Ovary (tissue), 9 donors: ENCODE measurements around the gene HHAT. TPM values are rescaled to one million over a fixed set of nuclear protein-coding genes. Genes with fewer than 3 reads are reported as not detected.

Source experiments
- DNase-seq, 5 donors: peaks; one replicate each; pipeline ENCODE4 v3.0.0-alpha.2; 2019 to 2020
- H3K27ac ChIP-seq, 2 donors: fragments of 200-600 bp; one replicate each; pipeline versions ENCODE4 v1.5.1 to v1.8.0; 2019 to 2022
- H3K27me3 ChIP-seq: fragments of 200-600 bp; one replicate; pipeline ENCODE4 v1.8.0; 2022
- H3K36me3 ChIP-seq: fragments of 200-600 bp; sonication (generic); one replicate; pipeline ENCODE4 v1.5.1; 2019
- H3K4me1 ChIP-seq: one replicate; pipeline ENCODE4 v1.8.1; 2013; ENCODE audit warnings: mild to moderate bottlenecking, moderate library complexity; ENCODE audit not compliant: insufficient read depth
- H3K4me3 ChIP-seq: fragments of 200-600 bp; sonication (generic); one replicate; pipeline ENCODE4 v1.5.1; 2017
- H3K9me3 ChIP-seq, 2 donors: fragments of 200-600 bp in 1 of 2; sonication (generic) in 1 of 2; one replicate each; pipeline versions ENCODE4 v1.5.1 to v1.8.1; 2013 to 2019; ENCODE audit warnings: mild to moderate bottlenecking in 1 of 2, moderate library complexity in 1 of 2
- CTCF ChIP-seq, 3 donors: fragments of 450-650 bp in 2 of 3; fragments of 200-600 bp in 1 of 3; IDR thresholded peaks; one replicate each; pipeline versions ENCODE4 v1.5.1 to v1.8.0; 2016 to 2022; ENCODE audit warnings: antibody characterized with exemption in 3 of 3, mild to moderate bottlenecking in 1 of 3
- EP300 ChIP-seq: sonication (generic); formaldehyde crosslinking; IDR thresholded peaks from one replicate; pipeline ENCODE4 v1.6.1; 2017; ENCODE audit warnings: antibody characterized with exemption
- POLR2A ChIP-seq: fragments of 450-650 bp; IDR thresholded peaks from one replicate; pipeline ENCODE4 v1.6.1; 2017; ENCODE audit warnings: antibody characterized with exemption, mild to moderate bottlenecking, moderate library complexity
- WGBS, 3 donors: extraction: QIAGEN DNeasy Blood & Tissue Kit in 1 of 3; methylation state at CpG; one replicate each; pipeline versions ENCODE4 v1.1.5 to v1.1.7; 2013 to 2017; 5-methylcytosine and 5-hydroxymethylcytosine counted together
- intact Hi-C, 4 donors: fragments of 100-400 bp; cut with DNase I; formaldehyde crosslinking; loops; one replicate each; pipeline versions ENCODE4 v1.11.0 to v1.15.1; 2022 to 2023
- polyA plus RNA-seq, 2 donors: library from polyadenylated mRNA; stranded (reverse); fragments of 200-250 nt in 1 of 2; fragments of 350-450 nt in 1 of 2; fragmentation: Illumina TruSeq in 1 of 2; extraction: RNeasy Lipid Tissue Mini Kit (QIAGEN cat#74804) in 1 of 2; gene quantifications; one replicate each; pipeline ENCODE4 v1.2.3, GENCODE V29; 2013 to 2014
- total RNA-seq, 7 donors: library from RNA; depleted of rRNA in 2 of 7; stranded (reverse); fragments of >200 nt in 2 of 7; fragmentation: NEBNext Ultra II Directional in 3 of 7; extraction: Animal tissue kit (Norgen Biotek cat#: 25700) in 3 of 7; gene quantifications; one replicate each; pipeline versions ENCODE4 v1.1.0 to v1.2.4, GENCODE V29; 2016 to 2023
- donor health status: DM: no; HTN: no; CAD: no; lungs with moderate emphysema.
- donor health status: DM: no; HTN: no; CAD: no.
- donor health status: Bipolar disorder and iron deficiency.
- donor health status: DM: yes; HTN: yes; CAD: no.
- donor health status: DM: no; HTN: no; CAD: no.
- donor health status: DM: yes; HTN: yes; CAD: no.

The HHAT gene
- total and polyA plus RNA-seq, 9 donors, result 2.1 to 10.5 (median 4.1) TPM

GRCh38 chr1:210523830-210524229, 195.1 kb downstream of the HHAT start:
- DNase-seq, result no peak
- no peak overlapping the region for H3K27ac ChIP-seq
- H3K36me3 ChIP-seq, result no peaks in the 10 kb centered on the region
- H3K4me3 ChIP-seq, result no peak overlapping the region
- WGBS, 3 donors, result 81 to 93% (median 91%) methylated on average over 4 of the region's 4 CpGs
- H3K27me3 ChIP-seq, result no peaks in the 10 kb centered on the region
- no peaks in the 10 kb centered on the region for H3K4me1 ChIP-seq
- TF ChIP-seq CTCF (IDR thresholded peaks at IDR 0.05) (no peak), EP300 (no peak), POLR2A (no peak)
- intact Hi-C loops, result no loop called here
- H3K9me3 ChIP-seq, result no peaks in the 10 kb centered on the region

- no peak for TF ChIP-seq POLR2A
- intact Hi-C loops, result no loop called here
- no peaks in the 10 kb centered on the region for H3K36me3 ChIP-seq
Observed at GRCh38 chr1:210525716-210526454, 197.2 kb downstream of the HHAT start.

DNA sequence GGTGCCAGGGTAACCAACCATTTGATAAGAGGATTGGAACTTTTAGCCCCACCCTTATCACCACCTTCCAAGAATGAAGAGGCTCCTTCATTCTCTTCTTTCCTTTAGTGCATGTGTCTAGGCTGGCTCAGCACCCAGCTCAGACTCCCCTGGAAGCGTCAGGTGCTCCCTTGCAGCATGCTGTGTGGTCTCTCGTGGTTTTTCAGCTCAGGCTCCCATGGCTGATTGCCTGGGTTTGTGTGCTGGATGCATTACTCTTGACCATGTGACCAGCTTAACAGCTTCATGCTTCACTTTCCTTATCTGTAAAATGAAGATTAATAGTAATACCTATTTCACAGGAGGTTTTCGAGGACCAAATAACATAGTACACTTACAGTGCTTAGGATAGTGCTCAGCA, 198.4 kb downstream of the HHAT start:
- Histone ChIP-seq H3K4me3 (no peak overlapping the region), H3K9me3 (no peaks in the 10 kb centered on the region), H3K36me3 (no peaks in the 10 kb centered on the region), H3K27me3 (no peaks in the 10 kb centered on the region), H3K27ac (no peak overlapping the region), H3K4me1 (no peaks in the 10 kb centered on the region)
- intact Hi-C loops, result no loop called here
- 55 to 70% (median 67%) methylated on average over 3 of the region's 3 CpGs for WGBS, 3 donors
- DNase-seq, result no peak
- TF ChIP-seq EP300 (no peak), POLR2A (no peak), CTCF (IDR thresholded peaks at IDR 0.05) (no peak)

More at GRCh38 chr1:210525716-210526454, 197.2 kb downstream of the HHAT start:
- Histone ChIP-seq H3K4me3 (no peak overlapping the region), H3K9me3 (no peaks in the 10 kb centered on the region), H3K4me1 (no peaks in the 10 kb centered on the region), H3K27me3 (no peaks in the 10 kb centered on the region), H3K27ac (no peak overlapping the region)
- WGBS, 3 donors, result 82 to 88% (median 87%) methylated on average over 13 of the region's 13 CpGs
- DNase-seq, result no peak

GRCh38 chr1:210531475-210532222, 202.9 kb downstream of the HHAT start:
- TF ChIP-seq CTCF (IDR thresholded peaks at IDR 0.05), result no peak
- TF ChIP-seq POLR2A, result no peak
- TF ChIP-seq EP300, result no peak
- no peak overlapping the region for H3K27ac ChIP-seq
- no peak overlapping the region for H3K4me3 ChIP-seq
- no peaks in the 10 kb centered on the region for H3K4me1 ChIP-seq
- intact Hi-C loops, result no loop called here
- DNase-seq, result no peak
- H3K9me3 ChIP-seq, result no peaks in the 10 kb centered on the region
- whole genome bisulfite sequencing, 3 donors, result 43 to 46% (median 44%) methylated on average over 3 of the region's 3 CpGs
- no peaks in the 10 kb centered on the region for H3K27me3 ChIP-seq
- H3K36me3 ChIP-seq, result no peaks in the 10 kb centered on the region

DNA sequence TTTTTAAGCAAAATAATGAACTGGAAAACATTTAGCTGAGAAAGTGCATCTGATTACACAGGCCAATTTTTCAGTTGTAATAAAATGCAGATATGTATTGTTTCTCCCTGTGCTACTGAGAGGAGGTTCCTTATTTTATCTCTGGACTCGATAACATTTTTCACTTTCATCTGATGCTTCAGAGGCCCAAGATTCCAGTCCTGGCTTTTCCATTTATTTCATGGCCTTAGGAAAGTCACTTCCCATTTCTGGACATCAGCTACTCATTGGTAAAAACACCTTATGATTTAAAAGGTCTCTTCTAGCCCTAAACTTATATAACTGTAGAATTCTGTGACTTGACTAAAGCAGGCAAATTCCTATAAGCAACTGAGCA, 203.5 kb downstream of the HHAT start:
- 26 to 40% (median 31%) methylated on average over 1 of the region's 1 CpG for WGBS, 3 donors
- intact Hi-C loops, result no loop called here
- H3K4me3 ChIP-seq, result no peak overlapping the region
- no peak for TF ChIP-seq POLR2A
- TF ChIP-seq EP300, result no peak
- no peak for TF ChIP-seq CTCF (IDR thresholded peaks at IDR 0.05)
- no peaks in the 10 kb centered on the region for H3K9me3 ChIP-seq
- no peaks in the 10 kb centered on the region for H3K4me1 ChIP-seq
- no peaks in the 10 kb centered on the region for H3K36me3 ChIP-seq
- no peak for DNase-seq
- H3K27me3 ChIP-seq, result no peaks in the 10 kb centered on the region
- H3K27ac ChIP-seq, result no peak overlapping the region
